CD4-positive, alpha-beta T cell (primary cell): ENCODE data around the gene PANK1. TPM values are rescaled to one million over a fixed set of nuclear protein-coding genes. Genes with fewer than 3 reads are reported as not detected.

Source experiments
- ATAC-seq: fragments of 200-7000 bp; cut with Tn5 transposase; one replicate; pipeline ENCODE4 v1.10.0; 2022; ENCODE audit warnings: mild to moderate bottlenecking; ENCODE audit not compliant: poor library complexity
- CTCF ChIA-PET: fragments of 350-600 bp; sonication (Branson Sonifier 250); formaldehyde crosslinking; loops from one replicate; lab custom pipeline; 2021; ENCODE audit warnings: antibody characterized with exemption, inconsistent platforms; lab: Charles Lee
- POLR2A ChIA-PET: fragments of 350-600 bp; sonication (Branson Sonifier 250); formaldehyde crosslinking; loops from one replicate; lab custom pipeline; 2021; ENCODE audit warnings: antibody characterized with exemption, inconsistent platforms; lab: Charles Lee
- DNase-seq, 14 experiments: peaks; one replicate each; pipeline ENCODE4 v3.0.0-alpha.2; 2013 to 2020; ENCODE audit warnings: mixed read lengths in 2 of 14
- H3K27ac ChIP-seq, 2 donors: one replicate each; pipeline versions ENCODE4 v1.5.1 to v1.7.0; 2013; ENCODE audit warnings: low read length in 2 of 2, low read depth in 1 of 2, mild to moderate bottlenecking in 1 of 2
- H3K27me3 ChIP-seq, 2 experiments: 1 replicate in 1 of 2; 2 replicates in 1 of 2; pipeline versions ENCODE4 v1.6.1 to v1.7.0; 2013; ENCODE audit warnings: low read length in 2 of 2, control low read depth in 1 of 2, mild to moderate bottlenecking in 1 of 2, moderate library complexity in 1 of 2; ENCODE audit not compliant: insufficient read depth in 2 of 2, control insufficient read depth in 1 of 2
- H3K36me3 ChIP-seq: one replicate; pipeline ENCODE4 v1.6.1; 2013; ENCODE audit warnings: low read length, control low read depth; ENCODE audit not compliant: insufficient read depth
- H3K4me1 ChIP-seq: one replicate; pipeline ENCODE4 v1.6.1; 2013; ENCODE audit warnings: low read length, control low read depth; ENCODE audit not compliant: insufficient read depth
- H3K4me3 ChIP-seq: one replicate; pipeline ENCODE4 v1.5.1; 2013; ENCODE audit warnings: mild to moderate bottlenecking, low read length, moderate library complexity
- H3K9me3 ChIP-seq, 2 experiments: 1 replicate in 1 of 2; 2 replicates in 1 of 2; pipeline versions ENCODE4 v1.6.1 to v1.7.0; 2013; ENCODE audit warnings: low read length in 2 of 2, mild to moderate bottlenecking in 2 of 2, control low read depth in 1 of 2, moderate library complexity in 1 of 2; ENCODE audit not compliant: control insufficient read depth in 1 of 2, insufficient read depth in 1 of 2
- H3K27ac Mint-ChIP-seq: one replicate; pipeline ENCODE4 v1.8.0; 2020; ENCODE audit warnings: mixed read lengths
- H3K27me3 Mint-ChIP-seq: one replicate; pipeline ENCODE4 v1.8.0; 2021; ENCODE audit warnings: mixed read lengths
- H3K36me3 Mint-ChIP-seq: one replicate; pipeline ENCODE4 v1.8.0; 2021; ENCODE audit warnings: low read depth, mixed read lengths
- H3K4me1 Mint-ChIP-seq: one replicate; pipeline ENCODE4 v1.8.0; 2021; ENCODE audit warnings: low read depth, mixed read lengths
- H3K4me3 Mint-ChIP-seq: one replicate; pipeline ENCODE4 v1.8.0; 2020; ENCODE audit warnings: mild to moderate bottlenecking, mixed read lengths
- H3K9me3 Mint-ChIP-seq: one replicate; pipeline ENCODE4 v1.8.0; 2020; ENCODE audit warnings: mixed read lengths
- intact Hi-C, 2 experiments: fragments of 100-400 bp; cut with DNase I in 1 of 2; cut with micrococcal nuclease in 1 of 2; formaldehyde crosslinking; loops; one replicate each; pipeline versions ENCODE4 v1.15.1 to v1.9.0; 2023 to 2025; cut with DNase I, micrococcal nuclease
- total RNA-seq, 174 experiments: library from RNA in 2 of 174; stranded (reverse) in 2 of 174; gene quantifications; one replicate each; pipeline ENCODE4 v1.2.3 and lab custom pipeline; 2021 to 2026
- TF ChIP-seq, protein P1 (sequence below): fragments of 200-600 bp; IDR thresholded peaks from one replicate; pipeline ENCODE4 v1.8.0; 2022; ENCODE audit warnings: antibody characterized with exemption, mild to moderate bottlenecking

The PANK1 gene
- total RNA-seq, 2 experiments from 2014 or later = 0.55 to 0.61 TPM

DNA sequence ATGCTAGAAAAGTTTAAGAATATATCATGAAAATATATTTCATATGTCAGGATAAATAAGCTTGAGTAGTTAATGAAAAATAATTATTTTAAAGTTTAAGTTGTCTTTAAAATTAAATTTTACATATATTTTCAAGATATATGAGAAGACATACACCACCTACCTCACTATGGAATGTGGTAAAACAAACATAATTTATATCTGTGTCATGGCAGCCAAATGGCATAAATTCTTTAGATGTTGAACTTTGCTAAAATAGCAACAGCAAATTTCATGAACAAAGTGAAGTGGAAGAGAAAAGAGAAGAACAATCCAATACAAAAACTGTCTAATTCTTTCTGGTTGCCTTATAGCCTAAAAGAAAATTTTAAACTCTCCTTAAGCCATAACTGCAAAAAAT lies 70.0 kb downstream of the PANK1 start:
- no peaks in the 10 kb centered on the region for H3K4me1 ChIP-seq
- no peak for ATAC-seq
- no peaks in the 10 kb centered on the region for H3K4me1 Mint-ChIP-seq

DNA sequence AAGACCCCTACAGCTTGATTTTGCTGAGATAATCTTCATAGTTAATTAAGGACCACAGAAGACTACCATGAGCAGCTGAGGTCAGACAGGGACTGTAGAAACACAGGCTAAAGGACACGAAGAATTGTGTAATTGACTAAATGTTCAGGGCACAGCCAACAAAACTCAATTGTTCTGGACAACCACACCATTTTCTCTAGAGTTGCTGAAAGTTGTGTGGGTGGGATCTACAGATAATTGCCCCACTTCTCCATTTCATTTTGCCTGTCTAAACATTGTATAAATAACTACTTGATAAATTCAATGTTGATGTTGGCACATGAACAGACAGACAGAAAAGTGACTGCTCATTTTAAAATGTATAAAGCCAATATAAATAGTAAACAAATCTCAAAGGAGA lies 70.7 kb downstream of the PANK1 start:
- H3K36me3 Mint-ChIP-seq = no peaks in the 10 kb centered on the region
- Histone ChIP-seq H3K27me3 (no peaks in the 10 kb centered on the region), H3K4me1 (no peaks in the 10 kb centered on the region), H3K9me3 (no peaks in the 10 kb centered on the region), H3K4me3 (no peak overlapping the region), H3K36me3 (no peaks in the 10 kb centered on the region), H3K27ac (no peak overlapping the region)
- ChIA-PET POLR2A (no interaction called here), CTCF (no interaction called here)
- DNase-seq (no peak), ATAC-seq (no peak)
- no peak overlapping the region for H3K4me3 Mint-ChIP-seq
- TF ChIP-seq, protein P1, sequence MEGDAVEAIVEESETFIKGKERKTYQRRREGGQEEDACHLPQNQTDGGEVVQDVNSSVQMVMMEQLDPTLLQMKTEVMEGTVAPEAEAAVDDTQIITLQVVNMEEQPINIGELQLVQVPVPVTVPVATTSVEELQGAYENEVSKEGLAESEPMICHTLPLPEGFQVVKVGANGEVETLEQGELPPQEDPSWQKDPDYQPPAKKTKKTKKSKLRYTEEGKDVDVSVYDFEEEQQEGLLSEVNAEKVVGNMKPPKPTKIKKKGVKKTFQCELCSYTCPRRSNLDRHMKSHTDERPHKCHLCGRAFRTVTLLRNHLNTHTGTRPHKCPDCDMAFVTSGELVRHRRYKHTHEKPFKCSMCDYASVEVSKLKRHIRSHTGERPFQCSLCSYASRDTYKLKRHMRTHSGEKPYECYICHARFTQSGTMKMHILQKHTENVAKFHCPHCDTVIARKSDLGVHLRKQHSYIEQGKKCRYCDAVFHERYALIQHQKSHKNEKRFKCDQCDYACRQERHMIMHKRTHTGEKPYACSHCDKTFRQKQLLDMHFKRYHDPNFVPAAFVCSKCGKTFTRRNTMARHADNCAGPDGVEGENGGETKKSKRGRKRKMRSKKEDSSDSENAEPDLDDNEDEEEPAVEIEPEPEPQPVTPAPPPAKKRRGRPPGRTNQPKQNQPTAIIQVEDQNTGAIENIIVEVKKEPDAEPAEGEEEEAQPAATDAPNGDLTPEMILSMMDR = no peak
- intact Hi-C loops = no loop called here
- no peaks in the 10 kb centered on the region for H3K4me1 Mint-ChIP-seq
- H3K27me3 Mint-ChIP-seq = no peaks in the 10 kb centered on the region
- H3K9me3 Mint-ChIP-seq = no peaks in the 10 kb centered on the region
- no peak overlapping the region for H3K27ac Mint-ChIP-seq

More for the DNA sequence above, 70.0 kb downstream of the PANK1 start:
- POLR2A ChIA-PET = no interaction called here
- H3K4me3 Mint-ChIP-seq = no peak overlapping the region
- H3K9me3 ChIP-seq = no peaks in the 10 kb centered on the region
- TF ChIP-seq, protein P1 = no peak
- no peak overlapping the region for H3K27ac ChIP-seq
- no peaks in the 10 kb centered on the region for H3K27me3 ChIP-seq
- no peak overlapping the region for H3K4me3 ChIP-seq
- no peaks in the 10 kb centered on the region for H3K36me3 Mint-ChIP-seq
- no peak for DNase-seq
- no peak overlapping the region for H3K27ac Mint-ChIP-seq
- CTCF ChIA-PET = no interaction called here
- intact Hi-C loops = no loop called here
- H3K27me3 Mint-ChIP-seq = no peaks in the 10 kb centered on the region
- H3K9me3 Mint-ChIP-seq = no peaks in the 10 kb centered on the region
- H3K36me3 ChIP-seq = no peaks in the 10 kb centered on the region

DNA sequence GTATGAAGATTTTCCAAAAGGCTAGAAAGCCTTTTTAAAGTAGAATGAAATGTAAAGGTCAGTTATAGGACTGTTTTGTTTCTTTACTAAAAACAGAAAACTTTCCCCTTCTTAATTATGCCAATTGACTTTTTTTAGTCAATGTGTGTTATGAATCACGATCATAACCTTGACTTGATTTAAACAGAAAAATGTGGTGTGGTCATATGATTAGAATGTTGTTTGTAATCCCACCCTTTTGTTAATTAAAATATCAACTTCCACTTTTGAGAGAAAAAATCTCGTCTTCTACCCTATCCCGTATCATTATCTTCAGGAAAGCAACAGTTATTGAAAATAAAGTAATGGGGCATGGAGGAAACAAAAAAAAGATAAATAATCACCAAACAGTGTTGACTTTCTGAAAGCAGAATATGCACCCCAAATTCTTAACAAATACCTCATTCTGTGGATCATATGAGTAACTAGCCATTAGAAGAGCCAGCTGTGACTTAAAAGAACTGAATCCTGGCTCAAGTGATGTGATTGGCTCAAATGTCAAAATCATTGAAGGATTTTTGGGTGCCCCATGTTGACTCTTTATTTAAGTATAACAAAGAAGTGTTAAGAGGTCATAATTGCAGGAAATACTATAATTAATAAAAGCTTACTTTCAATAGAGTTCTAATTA lies 77.3 kb downstream of the PANK1 start:
- POLR2A ChIA-PET = no interaction called here
- Mint-ChIP-seq H3K36me3 (no peaks in the 10 kb centered on the region), H3K4me3 (no peak overlapping the region), H3K27ac (no peak overlapping the region), H3K27me3 (peaks cover 12% of the 10 kb centered on the region), H3K9me3 (no peaks in the 10 kb centered on the region), H3K4me1 (no peaks in the 10 kb centered on the region)
- Histone ChIP-seq H3K27me3 (no peaks in the 10 kb centered on the region), H3K4me3 (no peak overlapping the region), H3K27ac (no peak overlapping the region), H3K4me1 (no peaks in the 10 kb centered on the region), H3K9me3 (no peaks in the 10 kb centered on the region), H3K36me3 (no peaks in the 10 kb centered on the region)
- TF ChIP-seq, protein P1 = no peak
- intact Hi-C loops = loop anchor here in 1 of 2 experiments (10.0 kb wide), 3 partner anchors 273 to 633 kb away; no protein-coding TSS in a partner anchor
- CTCF ChIA-PET = no interaction called here
- ATAC-seq (no peak), DNase-seq (no peak)
